IMR-90 (cell line): ENCODE measurements around the gene SPNS1. TPM values are rescaled to one million over a fixed set of nuclear protein-coding genes. Genes with fewer than 3 reads are reported as not detected.

Experiments used
- ATAC-seq: fragments of 200-7000 bp; cut with Tn5 transposase; 2 replicates; pipeline ENCODE4 v1.9.1; 2020; ENCODE audit warnings: low read depth, mild to moderate bottlenecking, moderate library complexity
- BruUV-seq: library from RNA; stranded (reverse); fragments of 400-500 nt; replicated peaks from 2 replicates; lab custom pipeline; 2021; lab: Mats Ljungman, UMichigan
- CTCF ChIA-PET: fragments of 300-600 bp; formaldehyde crosslinking; extraction: SDS; loops from one replicate; lab custom pipeline; 2021; ENCODE audit warnings: antibody characterized with exemption; lab: Yijun Ruan, JAX
- POLR2A ChIA-PET: fragments of 300-600 bp; sonication (Branson Sonifier 250); formaldehyde crosslinking; loops from one replicate; lab custom pipeline; 2022; ENCODE audit warnings: antibody characterized with exemption; ENCODE audit not compliant: unreplicated experiment; lab: Charles Lee
- DNase-seq: peaks from one replicate; pipeline ENCODE4 v3.0.0; 2013
- H2AFZ ChIP-seq: replicated peaks from 2 replicates; pipeline ENCODE3; 2013; ENCODE audit warnings: low read length, mild to moderate bottlenecking; ENCODE audit not compliant: poor library complexity
- H2AK5ac ChIP-seq: 2 replicates; pipeline ENCODE4 v1.6.1; 2013; ENCODE audit warnings: low read depth, low read length, inconsistent platforms
- H2AK9ac ChIP-seq: replicated peaks from 2 replicates; pipeline ENCODE3; 2013; ENCODE audit warnings: mild to moderate bottlenecking, low read depth, low read length, moderate library complexity; ENCODE audit not compliant: poor library complexity
- H2BK120ac ChIP-seq: 2 replicates; pipeline ENCODE4 v1.6.1; 2013; ENCODE audit warnings: low read depth, low read length, inconsistent platforms
- H2BK15ac ChIP-seq: 3 replicates; pipeline ENCODE4 v1.6.1; 2013; ENCODE audit warnings: low read depth, low read length, inconsistent platforms
- H2BK20ac ChIP-seq: 2 replicates; pipeline ENCODE4 v1.6.1; 2013; ENCODE audit warnings: low read depth, mild to moderate bottlenecking, inconsistent platforms, low read length, moderate library complexity
- H2BK5ac ChIP-seq: 2 replicates; pipeline ENCODE4 v1.6.1; 2013; ENCODE audit warnings: mild to moderate bottlenecking, low read depth, low read length, inconsistent platforms; ENCODE audit not compliant: poor library complexity, severe bottlenecking
- H3K14ac ChIP-seq: replicated peaks from 2 replicates; pipeline ENCODE4 v1.6.1; 2013; ENCODE audit warnings: low read depth, low read length, inconsistent platforms
- H3K18ac ChIP-seq: 2 replicates; pipeline ENCODE4 v1.6.1; 2013; ENCODE audit warnings: low read depth, low read length, control low read depth
- H3K23ac ChIP-seq: 2 replicates; pipeline ENCODE4 v1.6.1; 2013; ENCODE audit warnings: low read depth, low read length, inconsistent platforms
- H3K27ac ChIP-seq: 2 replicates; pipeline ENCODE4 v1.5.1; 2013; ENCODE audit warnings: mild to moderate bottlenecking, control low read depth, low read length; ENCODE audit not compliant: insufficient read depth
- H3K27me3 ChIP-seq: 2 replicates; pipeline ENCODE4 v1.6.1; 2013; ENCODE audit warnings: low read length; ENCODE audit not compliant: control insufficient read depth, insufficient read depth
- H3K36me3 ChIP-seq: 2 replicates; pipeline ENCODE4 v1.6.1; 2013; ENCODE audit warnings: low read length, mixed read lengths; ENCODE audit not compliant: control insufficient read depth, insufficient read depth
- H3K4ac ChIP-seq: 2 replicates; pipeline ENCODE4 v1.6.1; 2013; ENCODE audit warnings: low read depth, low read length, inconsistent platforms
- H3K4me1 ChIP-seq: 2 replicates; pipeline ENCODE4 v1.6.1; 2013; ENCODE audit warnings: low read length, mixed read lengths; ENCODE audit not compliant: control insufficient read depth, insufficient read depth
- H3K4me2 ChIP-seq: 2 replicates; pipeline ENCODE4 v1.6.1; 2013; ENCODE audit warnings: low read depth, mild to moderate bottlenecking, control low read depth, low read length, moderate library complexity
- H3K4me3 ChIP-seq: 2 replicates; pipeline ENCODE4 v1.5.1; 2013; ENCODE audit warnings: low read depth, mild to moderate bottlenecking, control low read depth, low read length, moderate library complexity; ENCODE audit not compliant: insufficient read depth
- H3K56ac ChIP-seq: 2 replicates; pipeline ENCODE4 v1.6.1; 2013; ENCODE audit warnings: low read length, inconsistent platforms; ENCODE audit not compliant: insufficient read depth; ENCODE audit errors: extremely low read depth
- H3K79me1 ChIP-seq, 2 experiments: 2 replicates each; pipeline ENCODE4 v1.6.1; 2013; ENCODE audit warnings: low read length in 2 of 2, inconsistent platforms in 1 of 2, low read depth in 1 of 2
- H3K9ac ChIP-seq: 2 replicates; pipeline ENCODE4 v1.6.1; 2013; ENCODE audit warnings: low read depth, low read length, control low read depth
- H3K9me1 ChIP-seq: 2 replicates; pipeline ENCODE4 v1.6.1; 2013; ENCODE audit warnings: low read length, inconsistent platforms; ENCODE audit not compliant: insufficient read depth
- H3K9me3 ChIP-seq: 2 replicates; pipeline ENCODE4 v1.6.1; 2013; ENCODE audit warnings: low read length; ENCODE audit not compliant: control insufficient read depth, insufficient read depth
- H4K20me1 ChIP-seq: 2 replicates; pipeline ENCODE4 v1.6.1; 2013; ENCODE audit warnings: low read length, inconsistent platforms; ENCODE audit not compliant: insufficient read depth
- H4K5ac ChIP-seq: 2 replicates; pipeline ENCODE4 v1.6.1; 2013; ENCODE audit warnings: mild to moderate bottlenecking, low read depth, low read length, control low read depth
- H4K8ac ChIP-seq, 2 experiments: 2 replicates each; pipeline ENCODE4 v1.6.1; 2013; ENCODE audit warnings: low read depth in 2 of 2, low read length in 2 of 2, control low read depth in 1 of 2, inconsistent platforms in 1 of 2
- H4K91ac ChIP-seq: 2 replicates; pipeline ENCODE4 v1.6.1; 2013; ENCODE audit warnings: low read depth, low read length, inconsistent platforms; ENCODE audit not compliant: insufficient read depth
- BHLHE40 ChIP-seq: fragments of 150-350 bp; IDR thresholded peaks from 2 replicates; pipeline ENCODE4 v1.6.1; 2016; ENCODE audit warnings: mild to moderate bottlenecking, low read depth, low read length
- CEBPB ChIP-seq: IDR thresholded peaks from 2 replicates; pipeline ENCODE4 v1.6.1; 2012; ENCODE audit warnings: low read depth, low read length, improper control_type of control experiment
- CHD1 ChIP-seq: IDR thresholded peaks from 2 replicates; pipeline ENCODE4 v1.6.1; 2012; ENCODE audit warnings: low read depth, low read length, improper control_type of control experiment
- CTCF ChIP-seq: conservative IDR thresholded peaks from 2 replicates; pipeline ENCODE4 v1.5.1; 2012; ENCODE audit warnings: mild to moderate bottlenecking, low read depth, low read length, improper control_type of control experiment
- ELK1 ChIP-seq: fragments of 150-350 bp; IDR thresholded peaks from 2 replicates; pipeline ENCODE4 v1.6.1; 2016; ENCODE audit warnings: low read depth, mild to moderate bottlenecking, low read length, moderate library complexity, borderline replicate concordance
- FOS ChIP-seq: fragments of 150-350 bp; IDR thresholded peaks from 2 replicates; pipeline ENCODE4 v1.6.1; 2016; ENCODE audit warnings: low read depth, low read length
- MAFK ChIP-seq: IDR thresholded peaks from 2 replicates; pipeline ENCODE4 v1.6.1; 2012; ENCODE audit warnings: low read depth, low read length, improper control_type of control experiment
- MXI1 ChIP-seq: IDR thresholded peaks from 2 replicates; pipeline ENCODE4 v1.6.1; 2012; ENCODE audit warnings: low read depth, mild to moderate bottlenecking, low read length, moderate library complexity, borderline replicate concordance
- NFE2L2 ChIP-seq: fragments of 150-350 bp; IDR thresholded peaks from 2 replicates; pipeline ENCODE4 v1.6.1; 2016; ENCODE audit warnings: low read depth, mild to moderate bottlenecking, low read length
- POLR2A ChIP-seq: IDR thresholded peaks from 2 replicates; pipeline ENCODE4 v1.6.1; 2012; ENCODE audit warnings: mild to moderate bottlenecking, low read depth, low read length
- RCOR1 ChIP-seq: IDR thresholded peaks from 2 replicates; pipeline ENCODE4 v1.6.1; 2012; ENCODE audit warnings: mild to moderate bottlenecking, low read length, improper control_type of control experiment; ENCODE audit not compliant: insufficient replicate concordance
- RFX5 ChIP-seq: IDR thresholded peaks from 2 replicates; pipeline ENCODE4 v1.8.0; 2012; ENCODE audit warnings: low read depth, mild to moderate bottlenecking, low read length, moderate library complexity
- SMC3 ChIP-seq: fragments of 150-350 bp; IDR thresholded peaks from 2 replicates; pipeline ENCODE4 v1.6.1; 2016; ENCODE audit warnings: low read depth, mild to moderate bottlenecking, antibody characterized with exemption, low read length, moderate library complexity
- USF2 ChIP-seq: fragments of 150-350 bp; IDR thresholded peaks from 2 replicates; pipeline ENCODE4 v1.6.1; 2017; ENCODE audit warnings: mild to moderate bottlenecking, antibody characterized with exemption, low read length, low read depth
- dilution Hi-C: fragments of 300-500 bp; cut with HindIII; formaldehyde crosslinking; loops from one replicate; pipeline ENCODE4 v1.14.3; 2018; ENCODE audit warnings: low sequenced_read_pairs; ENCODE audit not compliant: unreplicated experiment
- in situ Hi-C: fragments of 300-500 bp; cut with MboI; formaldehyde crosslinking; loops from 3 replicates; pipeline ENCODE4 v1.14.3; 2019; ENCODE audit warnings: low sequenced_read_pairs, inconsistent platforms, mixed read lengths
- intact Hi-C: fragments of 100-400 bp; cut with micrococcal nuclease; formaldehyde crosslinking; loops from 2 replicates; pipeline ENCODE4 v1.10.0; 2022
- polyA plus RNA-seq, 3 experiments: library from polyadenylated mRNA; depleted of rRNA; stranded (reverse); fragments of >200 nt; gene quantifications; 2 replicates each; pipeline ENCODE4 v1.2.3, GENCODE V29; 2012; ENCODE audit warnings: low replicate concordance in 1 of 3
- total RNA-seq: library from RNA; depleted of rRNA; stranded (reverse); fragments of >200 nt; gene quantifications from 2 replicates; pipeline ENCODE4 v1.2.3, GENCODE V29; 2012

The SPNS1 gene
- total and polyA plus RNA-seq, 2 of the 4 experiments (the other 2 are of a cell fraction), result 4.7 to 37.3 TPM

GRCh38 chr16:28943281-28943680 is 31.3 kb upstream of the SPNS1 start:
- no peak overlapping the region for H3K4me3 ChIP-seq
- no peak overlapping the region for H4K5ac ChIP-seq
- TF ChIP-seq MAFK, result no peak
- TF ChIP-seq BHLHE40, result no peak
- TF ChIP-seq FOS, result no peak
- TF ChIP-seq RFX5, result no peak
- TF ChIP-seq CTCF, result no peak
- no peak for TF ChIP-seq RCOR1
- no peak for TF ChIP-seq NFE2L2
- TF ChIP-seq SMC3, result no peak
- no peak for TF ChIP-seq ELK1
- no peak for TF ChIP-seq MXI1
- TF ChIP-seq POLR2A, result no peak
- TF ChIP-seq CEBPB, result no peak
- TF ChIP-seq USF2, result no peak
- no peak for TF ChIP-seq CHD1
- ATAC-seq (no peak), DNase-seq (no peak)
- no peak overlapping the region for H4K91ac ChIP-seq
- no peak overlapping the region for H3K4ac ChIP-seq
- H3K18ac ChIP-seq, result no peak overlapping the region
- H2AK5ac ChIP-seq, result no peak overlapping the region
- CTCF ChIA-PET, result no interaction called here
- no peak overlapping the region for H4K8ac ChIP-seq
- H3K27ac ChIP-seq, result no peak overlapping the region
- dilution Hi-C loops (no loop called here), intact Hi-C loops (no loop called here), in situ Hi-C loops (loop anchor here (5.0 kb wide), 1 partner anchor 121 kb away; the partner anchor contains the start of gene ATXN2L)
- no TSS peak for BruUV-seq
- H3K56ac ChIP-seq, result no peak overlapping the region
- no peak overlapping the region for H2BK5ac ChIP-seq
- no peak overlapping the region for H3K4me2 ChIP-seq
- H3K36me3 ChIP-seq, result no peaks in the 10 kb centered on the region
- POLR2A ChIA-PET, result interaction anchor here (0.5 to 0.6 kb wide), 2 partner anchors 17 to 25 kb away, joined by 4 to 9 read pairs; no protein-coding TSS in a partner anchor
- no peak overlapping the region for H2BK120ac ChIP-seq
- no peak overlapping the region for H3K9ac ChIP-seq
- H3K9me1 ChIP-seq, result peaks cover 4% of the 10 kb centered on the region; the same call in 1 of the 2 replicates
- no peak overlapping the region for H2BK20ac ChIP-seq
- no peak overlapping the region for H3K14ac ChIP-seq
- H3K79me1 ChIP-seq, result no peaks in the 10 kb centered on the region; a peak in 1 of 4 replicates
- no peak overlapping the region for H2AFZ ChIP-seq
- H2AK9ac ChIP-seq, result no peak overlapping the region
- no peak overlapping the region for H2BK15ac ChIP-seq
- H4K20me1 ChIP-seq, result no peaks in the 10 kb centered on the region
- no peaks in the 10 kb centered on the region for H3K27me3 ChIP-seq
- H3K4me1 ChIP-seq, result peaks cover 4% of the 10 kb centered on the region
- H3K23ac ChIP-seq, result no peak overlapping the region
- no peaks in the 10 kb centered on the region for H3K9me3 ChIP-seq
